SK-N-SH (cell line): ENCODE measurements around the gene LMO3. TPM values are rescaled to one million over a fixed set of nuclear protein-coding genes. Genes with fewer than 3 reads are reported as not detected.

Source experiments
- CTCF ChIA-PET: fragments of 300-600, 350-600 bp; formaldehyde crosslinking; extraction: SDS; loops from one replicate; lab custom pipeline; 2021; lab: Yijun Ruan, JAX
- POLR2A ChIA-PET: fragments of 350-600 bp; sonication (Branson Sonifier 250); formaldehyde crosslinking; extraction: SDS; loops from one replicate; lab custom pipeline; 2020; ENCODE audit warnings: antibody characterized with exemption, inconsistent platforms; lab: Yijun Ruan, JAX
- DNase-seq: peaks from one replicate; pipeline ENCODE4 v3.0.0; 2012
- H2AFZ ChIP-seq: fragments of 200-600 bp; sonication (generic); 2 replicates; pipeline ENCODE4 v1.8.1; 2016; ENCODE audit warnings: antibody characterized with exemption, mild to moderate bottlenecking, low read depth
- H3F3A ChIP-seq: fragments of 200-600 bp; sonication (generic); replicated peaks from 2 replicates; pipeline ENCODE3; 2016; ENCODE audit warnings: antibody characterized with exemption, mild to moderate bottlenecking; ENCODE audit not compliant: insufficient read depth
- H3K27ac ChIP-seq, 2 experiments: fragments of 200-500 bp in 1 of 2; fragments of 200-600 bp in 1 of 2; sonication (Bioruptor generic) in 1 of 2; sonication (generic), shearing (Covaris generic) in 1 of 2; 2 replicates each; pipeline versions ENCODE4 v1.5.1 to v1.6.1; 2014 to 2016; ENCODE audit warnings: low read depth in 2 of 2, inconsistent platforms in 1 of 2, low read length in 1 of 2, mild to moderate bottlenecking in 1 of 2, mixed read lengths in 1 of 2
- H3K27me3 ChIP-seq: fragments of 200-600 bp; sonication (generic), shearing (Covaris generic); 2 replicates; pipeline ENCODE4 v1.6.1; 2016; ENCODE audit warnings: mixed run types; ENCODE audit not compliant: insufficient read depth
- H3K36me3 ChIP-seq, 2 experiments: fragments of 200-500 bp in 1 of 2; fragments of 200-600 bp in 1 of 2; sonication (Bioruptor generic) in 1 of 2; sonication (generic) in 1 of 2; replicated peaks in 1 of 2; 2 replicates each; pipeline versions ENCODE3 to v1.5.1; 2014 to 2016; ENCODE audit warnings: low read length in 1 of 2, mild to moderate bottlenecking in 1 of 2; ENCODE audit not compliant: insufficient read depth in 2 of 2, control insufficient read depth in 1 of 2
- H3K4me1 ChIP-seq, 2 experiments: fragments of 200-500 bp in 1 of 2; fragments of 200-600 bp in 1 of 2; sonication (Bioruptor generic) in 1 of 2; sonication (generic), shearing (Covaris generic) in 1 of 2; 2 replicates each; pipeline versions ENCODE4 v1.5.1 to v1.6.1; 2014 to 2016; ENCODE audit warnings: low read depth in 1 of 2, low read length in 1 of 2, mixed run types in 1 of 2; ENCODE audit not compliant: insufficient read depth in 2 of 2, control insufficient read depth in 1 of 2
- H3K4me2 ChIP-seq: fragments of 200-600 bp; sonication (generic), shearing (Covaris generic); 2 replicates; pipeline ENCODE4 v1.6.1; 2017; ENCODE audit warnings: mixed run types
- H3K4me3 ChIP-seq, 2 experiments: fragments of 200-500 bp in 1 of 2; fragments of 200-600 bp in 1 of 2; sonication (Bioruptor generic) in 1 of 2; sonication (generic), shearing (Covaris generic) in 1 of 2; 2 replicates each; pipeline versions ENCODE4 v1.5.1 to v1.8.1; 2014 to 2016; ENCODE audit warnings: low read depth in 2 of 2, inconsistent platforms in 1 of 2, low read length in 1 of 2, mild to moderate bottlenecking in 1 of 2, mixed read lengths in 1 of 2, moderate library complexity in 1 of 2
- H3K79me2 ChIP-seq: fragments of 200-600 bp; sonication (generic); 2 replicates; pipeline ENCODE4 v1.8.1; 2017; ENCODE audit warnings: mild to moderate bottlenecking; ENCODE audit not compliant: insufficient read depth
- H3K9ac ChIP-seq: fragments of 200-600 bp; sonication (generic); 2 replicates; pipeline ENCODE4 v1.6.1; 2017; ENCODE audit warnings: mixed run types
- H3K9me2 ChIP-seq: fragments of 200-600 bp; sonication (generic); 2 replicates; pipeline ENCODE4 v1.6.1; 2017; ENCODE audit warnings: mixed run types
- H3K9me3 ChIP-seq: fragments of 200-600 bp; sonication (generic); 2 replicates; pipeline ENCODE4 v1.6.1; 2017; ENCODE audit warnings: mixed run types, mild to moderate bottlenecking, moderate library complexity
- H4K20me1 ChIP-seq: fragments of 200-600 bp; sonication (generic); 2 replicates; pipeline ENCODE4 v1.6.1; 2017; ENCODE audit warnings: mild to moderate bottlenecking, mixed run types; ENCODE audit not compliant: insufficient read depth
- CHD2 ChIP-seq: fragments of 150-350 bp; IDR thresholded peaks from 2 replicates; pipeline ENCODE4 v1.6.1; 2018; ENCODE audit warnings: low read length; ENCODE audit not compliant: partially characterized antibody
- EP300 ChIP-seq, 2 experiments: IDR thresholded peaks; 2 replicates each; pipeline versions ENCODE4 v1.4.0 to v1.6.1; 2012; ENCODE audit warnings: borderline replicate concordance in 1 of 2, low read depth in 1 of 2, low read length in 1 of 2
- FOXJ3 ChIP-seq: sonication (generic); formaldehyde crosslinking; IDR thresholded peaks from 2 replicates; pipeline ENCODE4 v1.5.1; 2020; ENCODE audit warnings: mild to moderate bottlenecking, missing genetic modification reagents
- FOXM1 ChIP-seq: IDR thresholded peaks from 2 replicates; pipeline ENCODE4 v1.4.0; 2012; ENCODE audit warnings: low read depth, mild to moderate bottlenecking
- GABPA ChIP-seq: IDR thresholded peaks from 2 replicates; pipeline ENCODE4 v1.4.0; 2012; ENCODE audit warnings: low read depth, mild to moderate bottlenecking
- MXI1 ChIP-seq: IDR thresholded peaks from 2 replicates; pipeline ENCODE4 v1.6.1; 2012; ENCODE audit warnings: mild to moderate bottlenecking, low read depth, low read length, improper control_type of control experiment
- NFIC ChIP-seq: IDR thresholded peaks from 2 replicates; pipeline ENCODE4 v1.4.0; 2012; ENCODE audit warnings: borderline replicate concordance
- NRF1 ChIP-seq: IDR thresholded peaks from 2 replicates; pipeline ENCODE4 v1.6.1; 2012; ENCODE audit warnings: low read depth, mild to moderate bottlenecking, low read length
- POLR2AphosphoS5 ChIP-seq: IDR thresholded peaks from 2 replicates; pipeline ENCODE4 v1.6.1; 2012; ENCODE audit warnings: low read depth, low read length
- RCOR1 ChIP-seq: fragments of 150-350 bp; IDR thresholded peaks from 2 replicates; pipeline ENCODE4 v1.6.1; 2017; ENCODE audit warnings: antibody characterized with exemption, low read length
- RFX5 ChIP-seq: IDR thresholded peaks from 2 replicates; pipeline ENCODE4 v1.6.1; 2012; ENCODE audit warnings: mild to moderate bottlenecking, improper control_type of control experiment, low read length
- TCF12 ChIP-seq: IDR thresholded peaks from 2 replicates; pipeline ENCODE4 v1.4.0; 2012
- TEAD4 ChIP-seq: IDR thresholded peaks from 2 replicates; pipeline ENCODE4 v1.4.0; 2012; ENCODE audit warnings: mild to moderate bottlenecking, borderline replicate concordance; ENCODE audit not compliant: insufficient read depth
- YY1 ChIP-seq: IDR thresholded peaks from 2 replicates; pipeline ENCODE4 v1.4.0; 2012; ENCODE audit warnings: low read depth, mild to moderate bottlenecking
- WGBS: methylation state at CpG from one replicate; pipeline ENCODE4 v1.1.6; 2017; ENCODE audit warnings: low lambda C conversion rate; 5-methylcytosine and 5-hydroxymethylcytosine counted together
- polyA plus RNA-seq, 3 experiments: library from polyadenylated mRNA; depleted of rRNA; stranded (reverse); fragments of >200 nt; gene quantifications; 2 replicates each; pipeline ENCODE4 v1.2.3, GENCODE V29; 2012
- TF ChIP-seq, protein P1 (sequence below): IDR thresholded peaks from 2 replicates; pipeline ENCODE4 v1.4.0; 2012; ENCODE audit warnings: low read depth, borderline replicate concordance
- TF ChIP-seq, protein P2 (sequence below): fragments of 150-350 bp; IDR thresholded peaks from 2 replicates; pipeline ENCODE4 v1.6.1; 2017; ENCODE audit warnings: antibody characterized with exemption, low read length, low read depth, borderline replicate concordance
- TF ChIP-seq, protein P3 (sequence below): IDR thresholded peaks from 2 replicates; pipeline ENCODE4 v1.4.0; 2012; ENCODE audit warnings: low read depth
- TF ChIP-seq, protein P4 (sequence below): fragments of 200-600 bp; sonication (generic); IDR thresholded peaks from 2 replicates; pipeline ENCODE4 v1.6.1; 2017; ENCODE audit warnings: antibody characterized with exemption, mild to moderate bottlenecking, moderate library complexity
- TF ChIP-seq, protein P5 (sequence below): IDR thresholded peaks from 2 replicates; pipeline ENCODE4 v1.6.1; 2012; ENCODE audit warnings: mild to moderate bottlenecking, low read depth, low read length, moderate library complexity

The LMO3 gene
- polyA plus RNA-seq, 1 of the 3 experiments (the other 2 are of a cell fraction): not detected

DNA sequence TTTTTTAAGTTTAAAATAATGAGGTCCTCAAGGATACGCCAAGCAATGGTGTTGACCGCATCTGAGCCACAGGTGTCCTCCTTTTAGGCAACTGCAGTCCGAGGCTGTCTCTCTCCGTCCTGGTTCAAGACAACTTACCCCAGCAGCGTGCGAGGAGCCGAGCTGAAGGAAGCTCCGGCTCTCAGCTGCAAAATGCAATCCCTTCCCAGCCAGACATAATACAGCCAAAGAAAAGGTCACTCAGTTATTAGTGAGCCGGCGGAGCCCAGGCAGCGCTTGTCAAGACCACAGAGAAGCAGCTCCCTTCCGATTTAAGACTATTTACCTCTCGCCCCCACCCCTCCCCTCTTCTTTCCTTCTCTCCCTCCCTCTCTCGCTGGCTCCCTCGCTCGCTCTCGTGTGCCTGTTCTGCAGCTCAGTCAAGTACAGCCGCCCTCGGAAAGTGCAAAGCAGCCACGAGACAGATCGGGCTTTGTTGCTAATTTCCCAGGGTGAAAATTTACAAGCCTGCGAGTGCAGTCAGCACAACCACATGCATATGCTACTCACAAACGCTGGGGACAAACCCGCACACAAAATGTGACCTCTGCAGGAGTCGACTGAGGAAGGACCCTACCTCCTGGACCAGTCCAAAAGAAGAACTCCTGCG lies 363 bp upstream of the LMO3 start (continued):
- TF ChIP-seq EP300 (IDR thresholded peaks at IDR 0.05; ENCODE audit: borderline replicate concordance in 1 of 2, low read depth in 1 of 2, low read length in 1 of 2) (no peak), CHD2 (no peak)
- TF ChIP-seq, protein P1, sequence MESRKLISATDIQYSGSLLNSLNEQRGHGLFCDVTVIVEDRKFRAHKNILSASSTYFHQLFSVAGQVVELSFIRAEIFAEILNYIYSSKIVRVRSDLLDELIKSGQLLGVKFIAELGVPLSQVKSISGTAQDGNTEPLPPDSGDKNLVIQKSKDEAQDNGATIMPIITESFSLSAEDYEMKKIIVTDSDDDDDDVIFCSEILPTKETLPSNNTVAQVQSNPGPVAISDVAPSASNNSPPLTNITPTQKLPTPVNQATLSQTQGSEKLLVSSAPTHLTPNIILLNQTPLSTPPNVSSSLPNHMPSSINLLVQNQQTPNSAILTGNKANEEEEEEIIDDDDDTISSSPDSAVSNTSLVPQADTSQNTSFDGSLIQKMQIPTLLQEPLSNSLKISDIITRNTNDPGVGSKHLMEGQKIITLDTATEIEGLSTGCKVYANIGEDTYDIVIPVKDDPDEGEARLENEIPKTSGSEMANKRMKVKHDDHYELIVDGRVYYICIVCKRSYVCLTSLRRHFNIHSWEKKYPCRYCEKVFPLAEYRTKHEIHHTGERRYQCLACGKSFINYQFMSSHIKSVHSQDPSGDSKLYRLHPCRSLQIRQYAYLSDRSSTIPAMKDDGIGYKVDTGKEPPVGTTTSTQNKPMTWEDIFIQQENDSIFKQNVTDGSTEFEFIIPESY: no peak

DNA sequence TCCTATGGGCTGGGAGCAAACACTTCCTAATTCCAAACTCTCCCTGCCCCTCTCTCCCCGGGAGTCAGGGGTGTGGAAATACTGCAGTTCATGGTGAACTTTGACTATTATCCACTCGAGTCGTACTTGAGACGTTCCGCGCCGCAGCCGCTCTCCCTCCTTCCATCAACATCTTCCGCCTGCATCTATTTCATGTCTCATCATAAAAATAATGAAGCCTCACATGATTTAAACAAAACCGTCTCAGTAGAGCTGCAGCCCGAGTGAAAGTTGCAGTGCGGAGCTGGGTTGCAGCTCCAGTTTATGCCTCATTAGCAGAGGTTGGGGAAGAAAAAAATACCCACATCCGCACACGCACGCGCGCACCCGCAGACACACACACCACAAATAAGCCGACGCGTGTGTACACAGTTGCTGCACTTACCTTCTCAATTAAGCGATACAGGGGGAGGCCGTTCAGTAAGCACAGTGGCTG lies 283 bp downstream of the LMO3 start:
- H3F3A ChIP-seq: no peaks in the 10 kb centered on the region
- H4K20me1 ChIP-seq: no peaks in the 10 kb centered on the region
- no peak overlapping the region for H3K9ac ChIP-seq
- 13% methylated on average over 23 of the region's 23 CpGs for WGBS
- no peaks in the 10 kb centered on the region for H3K79me2 ChIP-seq
- no peaks in the 10 kb centered on the region; the same call in 1 of the 2 replicates for H3K27me3 ChIP-seq
- H3K36me3 ChIP-seq: no peaks in the 10 kb centered on the region
- TF ChIP-seq NRF1 (no peak), MXI1 (no peak), YY1 (no peak), POLR2AphosphoS5 (no peak), GABPA (no peak), FOXM1 (no peak), CHD2 (no peak), TEAD4 (no peak), TCF12 (no peak), FOXJ3 (CRISPR knock-in tag) (no peak), NFIC (no peak), EP300 (IDR thresholded peaks at IDR 0.05; ENCODE audit: borderline replicate concordance in 1 of 2, low read depth in 1 of 2, low read length in 1 of 2) (no peak), RFX5 (no peak), RCOR1 (no peak)
- TF ChIP-seq, protein P2, sequence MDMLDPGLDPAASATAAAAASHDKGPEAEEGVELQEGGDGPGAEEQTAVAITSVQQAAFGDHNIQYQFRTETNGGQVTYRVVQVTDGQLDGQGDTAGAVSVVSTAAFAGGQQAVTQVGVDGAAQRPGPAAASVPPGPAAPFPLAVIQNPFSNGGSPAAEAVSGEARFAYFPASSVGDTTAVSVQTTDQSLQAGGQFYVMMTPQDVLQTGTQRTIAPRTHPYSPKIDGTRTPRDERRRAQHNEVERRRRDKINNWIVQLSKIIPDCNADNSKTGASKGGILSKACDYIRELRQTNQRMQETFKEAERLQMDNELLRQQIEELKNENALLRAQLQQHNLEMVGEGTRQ: no peak
- TF ChIP-seq, protein P3, sequence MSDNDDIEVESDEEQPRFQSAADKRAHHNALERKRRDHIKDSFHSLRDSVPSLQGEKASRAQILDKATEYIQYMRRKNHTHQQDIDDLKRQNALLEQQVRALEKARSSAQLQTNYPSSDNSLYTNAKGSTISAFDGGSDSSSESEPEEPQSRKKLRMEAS: no peak
- TF ChIP-seq, protein P4, sequence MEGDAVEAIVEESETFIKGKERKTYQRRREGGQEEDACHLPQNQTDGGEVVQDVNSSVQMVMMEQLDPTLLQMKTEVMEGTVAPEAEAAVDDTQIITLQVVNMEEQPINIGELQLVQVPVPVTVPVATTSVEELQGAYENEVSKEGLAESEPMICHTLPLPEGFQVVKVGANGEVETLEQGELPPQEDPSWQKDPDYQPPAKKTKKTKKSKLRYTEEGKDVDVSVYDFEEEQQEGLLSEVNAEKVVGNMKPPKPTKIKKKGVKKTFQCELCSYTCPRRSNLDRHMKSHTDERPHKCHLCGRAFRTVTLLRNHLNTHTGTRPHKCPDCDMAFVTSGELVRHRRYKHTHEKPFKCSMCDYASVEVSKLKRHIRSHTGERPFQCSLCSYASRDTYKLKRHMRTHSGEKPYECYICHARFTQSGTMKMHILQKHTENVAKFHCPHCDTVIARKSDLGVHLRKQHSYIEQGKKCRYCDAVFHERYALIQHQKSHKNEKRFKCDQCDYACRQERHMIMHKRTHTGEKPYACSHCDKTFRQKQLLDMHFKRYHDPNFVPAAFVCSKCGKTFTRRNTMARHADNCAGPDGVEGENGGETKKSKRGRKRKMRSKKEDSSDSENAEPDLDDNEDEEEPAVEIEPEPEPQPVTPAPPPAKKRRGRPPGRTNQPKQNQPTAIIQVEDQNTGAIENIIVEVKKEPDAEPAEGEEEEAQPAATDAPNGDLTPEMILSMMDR: no peak
- TF ChIP-seq, protein P5, sequence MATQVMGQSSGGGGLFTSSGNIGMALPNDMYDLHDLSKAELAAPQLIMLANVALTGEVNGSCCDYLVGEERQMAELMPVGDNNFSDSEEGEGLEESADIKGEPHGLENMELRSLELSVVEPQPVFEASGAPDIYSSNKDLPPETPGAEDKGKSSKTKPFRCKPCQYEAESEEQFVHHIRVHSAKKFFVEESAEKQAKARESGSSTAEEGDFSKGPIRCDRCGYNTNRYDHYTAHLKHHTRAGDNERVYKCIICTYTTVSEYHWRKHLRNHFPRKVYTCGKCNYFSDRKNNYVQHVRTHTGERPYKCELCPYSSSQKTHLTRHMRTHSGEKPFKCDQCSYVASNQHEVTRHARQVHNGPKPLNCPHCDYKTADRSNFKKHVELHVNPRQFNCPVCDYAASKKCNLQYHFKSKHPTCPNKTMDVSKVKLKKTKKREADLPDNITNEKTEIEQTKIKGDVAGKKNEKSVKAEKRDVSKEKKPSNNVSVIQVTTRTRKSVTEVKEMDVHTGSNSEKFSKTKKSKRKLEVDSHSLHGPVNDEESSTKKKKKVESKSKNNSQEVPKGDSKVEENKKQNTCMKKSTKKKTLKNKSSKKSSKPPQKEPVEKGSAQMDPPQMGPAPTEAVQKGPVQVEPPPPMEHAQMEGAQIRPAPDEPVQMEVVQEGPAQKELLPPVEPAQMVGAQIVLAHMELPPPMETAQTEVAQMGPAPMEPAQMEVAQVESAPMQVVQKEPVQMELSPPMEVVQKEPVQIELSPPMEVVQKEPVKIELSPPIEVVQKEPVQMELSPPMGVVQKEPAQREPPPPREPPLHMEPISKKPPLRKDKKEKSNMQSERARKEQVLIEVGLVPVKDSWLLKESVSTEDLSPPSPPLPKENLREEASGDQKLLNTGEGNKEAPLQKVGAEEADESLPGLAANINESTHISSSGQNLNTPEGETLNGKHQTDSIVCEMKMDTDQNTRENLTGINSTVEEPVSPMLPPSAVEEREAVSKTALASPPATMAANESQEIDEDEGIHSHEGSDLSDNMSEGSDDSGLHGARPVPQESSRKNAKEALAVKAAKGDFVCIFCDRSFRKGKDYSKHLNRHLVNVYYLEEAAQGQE: no peak
- no peak overlapping the region for H3K27ac ChIP-seq
- POLR2A ChIA-PET: interaction anchor here (0.8 kb wide), 1 partner anchor 277 kb away, joined by 4 read pairs; no protein-coding TSS in a partner anchor
- peaks cover 0 to 32% of the 10 kb centered on the region in 2 experiments; a peak in 3 of 4 replicates for H3K4me1 ChIP-seq
- DNase-seq: peak; percentile 20
- H3K4me2 ChIP-seq: peak overlapping the region; percentile 86
- peak overlapping the region; percentile 60; the same call in 1 of the 2 replicates for H2AFZ ChIP-seq
- H3K9me2 ChIP-seq: no peaks in the 10 kb centered on the region
- H3K4me3 ChIP-seq: peak overlapping the region; percentile 43 to 57
- no peaks in the 10 kb centered on the region for H3K9me3 ChIP-seq
- CTCF ChIA-PET: no interaction called here
